ENCODE results near the gene KIF26A. TPM values are rescaled to one million over a fixed set of nuclear protein-coding genes. Genes with fewer than 3 reads are reported as not detected.

KIF26A gene
- total RNA-seq, 1 experiment from 2014 or later, result 1.4 TPM

GRCh38 chr14:104157016-104157928 is 18.9 kb downstream of the KIF26A start:
- in situ Hi-C loops (cut with HindIII; ENCODE audit: low pct_unique_long_range_greater_than_20kb, low sequenced_read_pairs), result no loop called here
- no peak for DNase-seq (ENCODE audit: low read depth, low spot score)

GRCh38 chr14:104158827-104159798 is 20.7 kb downstream of the KIF26A start:
- in situ Hi-C loops (cut with HindIII; ENCODE audit: low pct_unique_long_range_greater_than_20kb, low sequenced_read_pairs), result no loop called here
- DNase-seq (ENCODE audit: low read depth, low spot score), result no peak

DNA sequence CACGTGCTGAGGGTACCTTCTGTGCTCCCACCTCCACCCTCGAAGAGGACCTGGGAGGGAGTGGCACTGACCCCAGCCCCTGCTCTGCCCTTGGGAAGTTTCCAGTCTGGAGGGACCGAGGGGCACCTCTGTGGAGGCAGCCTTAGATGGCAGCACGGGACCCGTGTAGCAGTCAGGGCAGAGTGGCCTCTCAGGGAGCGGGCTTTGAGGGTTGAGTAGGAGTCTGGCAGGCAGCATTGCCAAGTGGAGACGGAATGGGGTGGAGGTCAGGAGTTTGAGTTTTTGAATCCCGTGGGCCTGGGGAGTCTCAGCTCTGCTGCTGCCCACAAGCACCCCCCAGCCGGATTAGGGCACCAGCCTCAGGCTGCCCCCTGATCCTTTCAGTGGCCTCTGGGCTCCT is 21.6 kb downstream of the KIF26A start:
- in situ Hi-C loops (cut with HindIII; ENCODE audit: low pct_unique_long_range_greater_than_20kb, low sequenced_read_pairs), result no loop called here
- DNase-seq (ENCODE audit: low read depth, low spot score), result no peak

DNA sequence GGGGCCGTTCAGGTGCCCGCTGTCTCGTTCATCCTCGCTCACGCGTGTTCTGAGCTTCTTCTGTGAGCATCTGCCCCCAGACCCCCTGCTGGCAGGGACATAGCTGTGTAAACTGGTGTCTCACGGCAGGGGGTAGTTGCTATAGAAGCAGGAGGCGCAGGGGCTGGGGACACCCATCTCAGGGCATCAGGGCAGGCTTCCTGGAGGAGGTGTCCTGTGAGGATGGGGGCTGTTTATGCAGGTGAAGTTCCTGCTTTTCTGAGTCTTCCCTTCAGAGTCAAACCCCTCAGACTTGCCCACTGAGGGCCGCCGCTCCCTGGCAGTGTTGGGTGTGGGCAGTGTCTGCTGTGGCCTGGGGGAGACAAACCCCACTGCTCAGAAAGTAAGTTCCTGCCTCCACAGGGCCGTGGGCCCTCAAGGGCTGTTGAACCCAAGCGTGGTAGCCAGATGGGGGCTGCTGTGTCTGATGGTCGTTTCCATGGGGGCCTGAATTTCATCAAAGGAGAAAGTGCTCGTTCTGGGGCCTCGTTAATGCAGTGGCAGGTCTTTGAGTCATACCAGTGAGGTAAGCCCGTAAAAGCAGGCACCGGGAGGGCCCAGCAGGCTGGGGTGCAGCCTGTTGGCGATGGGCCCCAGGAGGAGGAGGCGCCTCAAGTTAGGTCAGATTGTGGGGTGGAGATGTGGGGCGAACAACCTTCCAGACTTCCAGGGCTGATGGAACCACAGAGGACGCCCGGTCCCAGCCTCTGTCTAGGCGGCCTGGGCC is 23.4 kb downstream of the KIF26A start:
- no peak for DNase-seq (ENCODE audit: low read depth, low spot score)
- in situ Hi-C loops (cut with HindIII; ENCODE audit: low pct_unique_long_range_greater_than_20kb, low sequenced_read_pairs), result no loop called here

- in situ Hi-C loops (cut with HindIII; ENCODE audit: low pct_unique_long_range_greater_than_20kb, low sequenced_read_pairs), result no loop called here
- no peak for DNase-seq (ENCODE audit: low read depth, low spot score)
Observed at GRCh38 chr14:104162495-104162894, 24.1 kb downstream of the KIF26A start.

GRCh38 chr14:104163541-104163940 is 25.2 kb downstream of the KIF26A start:
- no peak for DNase-seq (ENCODE audit: low read depth, low spot score)
- in situ Hi-C loops (cut with HindIII; ENCODE audit: low pct_unique_long_range_greater_than_20kb, low sequenced_read_pairs), result no loop called here

- DNase-seq (ENCODE audit: low read depth, low spot score), result no peak
- in situ Hi-C loops (cut with HindIII; ENCODE audit: low pct_unique_long_range_greater_than_20kb, low sequenced_read_pairs), result no loop called here
Observed at GRCh38 chr14:104164041-104164440, 25.7 kb downstream of the KIF26A start.

DNA sequence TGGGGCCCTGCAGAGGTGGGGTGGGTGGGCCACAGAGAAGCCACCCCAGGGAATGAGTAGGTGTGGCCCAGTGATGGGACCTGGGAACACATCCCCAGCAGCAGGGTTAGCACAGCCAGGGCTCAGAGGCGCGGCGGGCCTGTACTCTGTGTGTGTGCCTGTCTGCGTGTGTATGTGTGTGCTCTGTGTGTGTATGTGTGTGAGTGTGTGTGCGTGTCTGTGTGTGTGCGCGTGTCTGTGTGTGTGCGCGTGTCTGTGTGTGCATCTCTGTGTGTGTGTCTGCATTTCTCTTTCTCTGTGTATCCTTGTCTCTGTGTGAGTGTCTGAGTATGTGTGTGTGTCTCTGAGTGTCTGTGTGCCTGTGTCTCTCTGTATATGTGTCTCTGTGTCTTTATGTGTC is 26.1 kb downstream of the KIF26A start:
- DNase-seq (ENCODE audit: low read depth, low spot score), result no peak
- in situ Hi-C loops (cut with HindIII; ENCODE audit: low pct_unique_long_range_greater_than_20kb, low sequenced_read_pairs), result no loop called here

GRCh38 chr14:104166698-104167097 is 28.3 kb downstream of the KIF26A start:
- no peak for DNase-seq (ENCODE audit: low read depth, low spot score)
- in situ Hi-C loops (cut with HindIII; ENCODE audit: low pct_unique_long_range_greater_than_20kb, low sequenced_read_pairs), result no loop called here

GRCh38 chr14:104168603-104169002 is 30.2 kb downstream of the KIF26A start:
- in situ Hi-C loops (cut with HindIII; ENCODE audit: low pct_unique_long_range_greater_than_20kb, low sequenced_read_pairs), result no loop called here
- DNase-seq (ENCODE audit: low read depth, low spot score), result no peak

- in situ Hi-C loops (cut with HindIII; ENCODE audit: low pct_unique_long_range_greater_than_20kb, low sequenced_read_pairs), result no loop called here
- DNase-seq (ENCODE audit: low read depth, low spot score), result no peak
Observed at GRCh38 chr14:104169005-104169698, 30.8 kb downstream of the KIF26A start.

- no peak for DNase-seq (ENCODE audit: low read depth, low spot score)
- in situ Hi-C loops (cut with HindIII; ENCODE audit: low pct_unique_long_range_greater_than_20kb, low sequenced_read_pairs), result no loop called here
Observed at GRCh38 chr14:104169699-104170479, 31.5 kb downstream of the KIF26A start.

DNA sequence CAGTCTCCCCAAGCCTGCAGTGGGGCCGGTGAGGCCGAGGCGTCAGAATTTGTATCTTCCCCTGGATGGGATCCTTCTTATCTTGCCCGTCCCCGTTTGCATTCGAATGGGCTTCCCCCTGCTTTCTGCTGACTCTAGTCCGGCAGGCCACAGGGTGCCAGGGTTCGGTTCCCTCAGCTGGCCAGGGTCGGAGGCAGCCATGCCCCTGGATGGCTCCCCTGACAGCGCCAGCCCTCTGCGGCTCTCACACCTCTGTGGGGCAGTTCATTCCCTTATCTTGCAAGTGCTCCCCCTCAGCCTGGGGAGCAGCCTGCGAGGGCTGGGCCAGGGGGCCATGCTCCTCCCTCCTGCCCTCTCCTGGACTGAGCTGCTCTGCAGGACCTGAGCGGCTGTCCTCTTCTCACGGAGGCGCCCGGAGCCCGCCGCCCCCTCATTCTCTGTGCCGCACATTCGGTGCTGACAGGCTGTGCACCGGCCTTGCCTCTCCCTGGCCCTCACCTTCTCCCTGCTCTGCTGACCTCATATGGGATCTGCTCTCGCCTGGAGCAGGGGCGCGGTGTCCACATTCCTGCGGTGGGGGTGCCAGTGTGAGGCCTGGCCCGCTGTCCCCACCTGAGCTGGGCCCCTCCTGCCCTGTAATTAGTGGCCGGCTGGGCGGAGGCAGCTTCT is 32.8 kb downstream of the KIF26A start:
- DNase-seq (ENCODE audit: low read depth, low spot score), result no peak
- in situ Hi-C loops (cut with HindIII; ENCODE audit: low pct_unique_long_range_greater_than_20kb, low sequenced_read_pairs), result no loop called here

DNA sequence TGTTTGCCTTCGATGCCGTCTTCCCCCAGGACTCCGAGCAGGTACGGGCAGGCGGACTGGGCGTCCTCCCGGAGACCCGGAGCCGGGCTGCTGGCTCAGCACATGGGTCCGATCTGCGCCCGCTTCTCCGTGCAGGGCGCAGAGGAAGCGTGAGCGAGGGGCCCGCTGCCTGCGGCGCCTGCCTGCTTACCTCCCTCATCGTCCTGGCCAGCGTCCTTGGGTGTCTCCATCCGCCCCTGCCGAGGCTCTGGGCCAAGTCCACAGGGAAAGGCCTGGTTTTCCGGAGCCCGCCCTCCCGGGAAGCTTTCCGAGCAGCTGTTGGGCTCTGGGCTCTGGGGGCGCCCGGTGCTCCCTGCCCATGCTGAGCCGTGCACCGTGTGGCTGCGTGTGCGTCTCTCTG is 33.5 kb downstream of the KIF26A start:
- in situ Hi-C loops (cut with HindIII; ENCODE audit: low pct_unique_long_range_greater_than_20kb, low sequenced_read_pairs), result no loop called here
- DNase-seq (ENCODE audit: low read depth, low spot score), result no peak

DNA sequence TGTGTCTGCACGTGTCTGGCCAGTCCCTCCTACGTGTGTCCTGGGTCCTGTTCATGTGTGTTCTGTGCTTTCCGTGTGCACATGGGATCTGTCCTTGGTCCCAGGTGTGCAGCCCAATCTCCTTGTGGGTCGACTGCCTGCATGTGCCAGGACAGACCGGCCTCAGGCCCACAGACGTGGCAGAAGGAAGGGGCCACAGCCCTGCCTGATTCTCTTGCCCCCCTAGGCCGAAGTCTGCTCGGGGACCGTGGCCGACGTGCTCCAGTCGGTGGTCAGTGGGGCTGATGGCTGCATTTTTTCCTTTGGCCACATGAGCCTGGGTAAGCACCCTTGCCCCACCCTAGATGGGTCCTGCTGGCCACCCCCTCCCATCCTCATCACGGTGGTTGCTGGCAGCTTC is 34.0 kb downstream of the KIF26A start:
- in situ Hi-C loops (cut with HindIII; ENCODE audit: low pct_unique_long_range_greater_than_20kb, low sequenced_read_pairs), result no loop called here
- DNase-seq (ENCODE audit: low read depth, low spot score), result no peak

DNA sequence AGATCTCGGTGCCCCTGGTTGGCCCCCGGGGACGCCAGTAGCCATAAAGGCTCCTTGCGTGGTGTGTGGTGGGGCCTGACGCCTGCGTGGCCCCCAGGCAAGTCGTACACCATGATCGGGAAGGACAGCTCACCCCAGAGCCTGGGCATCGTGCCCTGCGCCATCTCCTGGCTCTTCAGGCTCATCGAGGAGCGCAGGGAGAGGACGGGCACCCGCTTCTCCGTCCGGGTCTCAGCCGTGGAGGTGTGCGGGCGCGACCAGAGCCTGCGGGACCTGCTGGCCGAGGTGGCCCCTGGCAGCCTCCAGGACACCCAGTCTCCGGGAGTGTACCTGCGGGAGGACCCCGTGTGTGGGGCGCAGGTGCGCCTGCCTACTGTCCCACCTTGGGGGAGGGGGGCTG is 34.5 kb downstream of the KIF26A start:
- in situ Hi-C loops (cut with HindIII; ENCODE audit: low pct_unique_long_range_greater_than_20kb, low sequenced_read_pairs), result no loop called here

More for the DNA sequence above, 34.5 kb downstream of the KIF26A start:
- DNase-seq (ENCODE audit: low read depth, low spot score), result no peak
